ENCODE data around the gene E4F1. TPM values are rescaled to one million over a fixed set of nuclear protein-coding genes. Genes with fewer than 3 reads are reported as not detected.

Gene E4F1
- polyA plus RNA-seq, 3 donors = 19.8 to 26.3 (median 23.3) TPM

- no peak for DNase-seq
Measured at GRCh38 chr16:2228161-2228824, 4.9 kb downstream of the E4F1 start.

GRCh38 chr16:2229091-2229490 lies 5.7 kb downstream of the E4F1 start:
- DNase-seq = no peak

GRCh38 chr16:2229632-2230250 lies 6.3 kb downstream of the E4F1 start:
- no peak for DNase-seq

GRCh38 chr16:2230376-2230775 lies 7.0 kb downstream of the E4F1 start:
- DNase-seq = no peak

- no peak for DNase-seq
Measured at GRCh38 chr16:2231016-2231931, 7.9 kb downstream of the E4F1 start.

GRCh38 chr16:2232094-2232990 lies 9.0 kb downstream of the E4F1 start:
- no peak for DNase-seq

GRCh38 chr16:2233046-2233775 lies 9.8 kb downstream of the E4F1 start:
- no peak for DNase-seq

GRCh38 chr16:2233872-2234812 lies 10.8 kb downstream of the E4F1 start:
- DNase-seq = no peak

GRCh38 chr16:2234813-2235170 lies 11.4 kb downstream of the E4F1 start:
- DNase-seq = no peak

GRCh38 chr16:2235234-2235651 lies 11.9 kb downstream of the E4F1 start:
- no peak for DNase-seq

GRCh38 chr16:2235695-2236336 lies 12.4 kb downstream of the E4F1 start:
- DNase-seq = no peak

- DNase-seq = no peak
Measured at GRCh38 chr16:2236337-2237101, 13.1 kb downstream of the E4F1 start, which contains the start of gene DNASE1L2. DNASE1L2 (plus strand) TSS chr16:2236444; CDS start chr16:2236817, 373 bp downstream.

- DNase-seq = no peak
Measured at GRCh38 chr16:2237102-2237482, 13.7 kb downstream of the E4F1 start.

GRCh38 chr16:2237493-2238149 lies 14.2 kb downstream of the E4F1 start:
- DNase-seq = no peak

- DNase-seq = no peak
Measured at GRCh38 chr16:2238150-2238837, 14.9 kb downstream of the E4F1 start.

- no peak for DNase-seq
Measured at GRCh38 chr16:2238838-2239675, 15.7 kb downstream of the E4F1 start.

Measured in renal pelvis (tissue), 4 donors.